NCI-H774 (cell line): ENCODE measurements around the gene EXD1.
"Not testable (repeated sequence)": the region's sequence is repeated elsewhere in the genome, so short reads cannot be mapped to it uniquely, and the experiment has no call there.

Experiments used
- DNase-seq: peaks from one replicate; lab custom pipeline; 2025; lab: John Stamatoyannopoulos, UW

The EXD1 gene

DNA sequence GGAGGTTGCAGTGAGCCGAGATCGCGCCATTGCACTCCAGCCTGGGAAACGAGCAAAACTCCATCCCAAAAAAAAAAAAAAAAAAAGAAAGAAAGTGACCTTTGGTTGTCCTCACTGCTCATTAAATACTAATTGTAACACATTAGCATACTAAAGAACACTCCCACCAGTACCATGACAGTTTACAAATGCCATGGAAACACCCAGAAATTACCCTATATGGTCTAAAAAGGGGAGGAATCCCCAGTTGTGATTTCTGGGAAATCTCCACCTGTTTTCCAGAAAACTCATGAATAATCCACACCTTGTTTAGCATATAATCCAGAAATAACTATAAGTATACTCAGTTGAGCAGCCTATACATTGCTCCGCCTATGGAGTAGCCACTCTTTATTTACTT is 90.9 kb downstream of the EXD1 start:
- DNase-seq: no peak

DNA sequence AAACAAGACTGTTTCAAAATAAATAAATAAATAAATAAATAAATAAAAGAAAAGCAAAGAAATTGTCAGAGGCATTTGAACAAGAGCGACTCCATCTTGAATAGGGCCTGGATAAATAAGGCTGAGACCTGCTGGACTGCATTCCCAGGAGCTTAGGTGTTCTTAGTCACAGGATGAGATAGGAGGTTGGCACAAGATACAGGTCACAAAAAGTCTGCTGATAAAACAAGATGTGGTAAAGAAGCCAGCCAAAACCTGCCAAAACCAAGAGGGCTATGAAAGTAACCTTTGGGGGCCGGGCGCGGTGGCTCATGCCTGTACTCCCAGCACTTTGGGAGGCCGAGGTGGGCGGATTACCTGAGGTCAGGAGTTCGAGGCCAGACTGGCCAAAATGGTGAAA is 91.4 kb downstream of the EXD1 start:
- DNase-seq: not testable (repeated sequence)

DNA sequence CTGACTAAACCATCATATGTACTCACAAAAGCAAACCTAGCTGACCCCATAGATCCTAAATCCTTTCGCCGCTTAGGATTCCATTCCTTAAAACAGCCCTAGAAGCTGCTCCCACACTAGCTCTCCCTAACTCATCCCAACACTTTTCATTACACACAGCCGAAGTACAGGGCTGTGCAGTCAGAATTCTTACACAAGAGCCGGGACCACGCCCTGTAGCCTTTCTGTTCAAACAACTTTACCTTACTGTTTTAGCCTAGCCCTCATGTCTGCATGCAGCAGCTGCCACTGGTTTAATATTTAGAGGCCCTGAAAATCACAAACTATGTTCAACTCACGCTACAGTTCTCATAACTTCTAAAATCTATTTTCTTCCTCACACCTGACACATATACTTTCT is 95.0 kb downstream of the EXD1 start:
- DNase-seq: not testable (repeated sequence)

DNA sequence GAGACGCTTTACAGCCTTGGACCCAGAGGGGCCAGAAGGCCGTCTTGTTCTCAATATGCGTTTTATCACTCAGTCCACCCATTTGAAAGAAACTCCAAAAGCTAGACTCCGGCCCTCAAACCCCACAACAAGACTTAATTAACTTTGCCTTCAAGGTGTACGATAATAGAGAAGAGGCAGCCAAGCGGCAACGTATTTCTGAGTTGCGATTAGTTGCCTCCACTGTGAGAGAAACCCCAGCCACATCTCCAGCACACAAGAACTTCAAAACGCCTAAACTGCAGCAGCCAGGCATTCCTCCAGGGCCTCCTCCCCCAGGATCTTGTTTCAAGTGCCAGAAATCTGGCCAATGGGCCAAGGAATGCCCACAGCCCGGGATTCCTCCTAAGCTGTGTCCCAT is 97.1 kb downstream of the EXD1 start:
- DNase-seq: no peak
